Naive B cell (primary cell): Measurements from ENCODE around the gene THEMIS2. TPM values are rescaled to one million over a fixed set of nuclear protein-coding genes. Genes with fewer than 3 reads are reported as not detected.
"Not testable (repeated sequence)": the region's sequence is repeated elsewhere in the genome, so short reads cannot be mapped to it uniquely, and the experiment has no call there.

ENCODE experiments used
- ATAC-seq, 2 donors: fragments of 150-1000 bp; cut with Tn5 transposase; 2 replicates each; pipeline ENCODE4 v1.10.0; 2021; ENCODE audit warnings: low read depth in 2 of 2, mild to moderate bottlenecking in 2 of 2, moderate library complexity in 2 of 2
- DNase-seq: peaks from one replicate; pipeline ENCODE4 v3.0.0; 2022
- H3K27ac Mint-ChIP-seq, 6 donors: one replicate each; pipeline ENCODE4 v1.8.0; 2020 to 2022; ENCODE audit warnings: mild to moderate bottlenecking in 6 of 6, mixed read lengths in 6 of 6, moderate library complexity in 5 of 6, inconsistent platforms in 2 of 6
- H3K27me3 Mint-ChIP-seq, 3 donors: one replicate each; pipeline ENCODE4 v1.8.0; 2021 to 2022; ENCODE audit warnings: mixed read lengths in 3 of 3, mild to moderate bottlenecking in 1 of 3
- H3K36me3 Mint-ChIP-seq, 2 donors: one replicate each; pipeline ENCODE4 v1.8.0; 2020 to 2022; ENCODE audit warnings: mixed read lengths in 2 of 2, inconsistent platforms in 1 of 2, mild to moderate bottlenecking in 1 of 2
- H3K4me1 Mint-ChIP-seq, 3 donors: one replicate each; pipeline ENCODE4 v1.8.0; 2020 to 2022; ENCODE audit warnings: mixed read lengths in 3 of 3, inconsistent platforms in 1 of 3, mild to moderate bottlenecking in 1 of 3, moderate library complexity in 1 of 3
- H3K4me3 Mint-ChIP-seq, 8 donors: one replicate each; pipeline ENCODE4 v1.8.0; 2020 to 2022; ENCODE audit warnings: mild to moderate bottlenecking in 8 of 8, mixed read lengths in 8 of 8, moderate library complexity in 8 of 8, inconsistent platforms in 2 of 8
- H3K9me3 Mint-ChIP-seq, 7 donors: one replicate each; pipeline ENCODE4 v1.8.0; 2020 to 2022; ENCODE audit warnings: mixed read lengths in 7 of 7, mild to moderate bottlenecking in 5 of 7, inconsistent platforms in 2 of 7, moderate library complexity in 1 of 7
- polyA plus RNA-seq, 6 donors: library from polyadenylated mRNA; unstranded; fragments of 300-500 nt; fragmentation: Illumina TruSeq; gene quantifications; one replicate each; pipeline ENCODE4 v1.2.3, GENCODE V29; 2021; ENCODE audit warnings: low read depth in 6 of 6

Gene THEMIS2
- polyA plus RNA-seq, 6 donors from 2014 or later: 5.7 to 14.1 (median 9.5) TPM

DNA sequence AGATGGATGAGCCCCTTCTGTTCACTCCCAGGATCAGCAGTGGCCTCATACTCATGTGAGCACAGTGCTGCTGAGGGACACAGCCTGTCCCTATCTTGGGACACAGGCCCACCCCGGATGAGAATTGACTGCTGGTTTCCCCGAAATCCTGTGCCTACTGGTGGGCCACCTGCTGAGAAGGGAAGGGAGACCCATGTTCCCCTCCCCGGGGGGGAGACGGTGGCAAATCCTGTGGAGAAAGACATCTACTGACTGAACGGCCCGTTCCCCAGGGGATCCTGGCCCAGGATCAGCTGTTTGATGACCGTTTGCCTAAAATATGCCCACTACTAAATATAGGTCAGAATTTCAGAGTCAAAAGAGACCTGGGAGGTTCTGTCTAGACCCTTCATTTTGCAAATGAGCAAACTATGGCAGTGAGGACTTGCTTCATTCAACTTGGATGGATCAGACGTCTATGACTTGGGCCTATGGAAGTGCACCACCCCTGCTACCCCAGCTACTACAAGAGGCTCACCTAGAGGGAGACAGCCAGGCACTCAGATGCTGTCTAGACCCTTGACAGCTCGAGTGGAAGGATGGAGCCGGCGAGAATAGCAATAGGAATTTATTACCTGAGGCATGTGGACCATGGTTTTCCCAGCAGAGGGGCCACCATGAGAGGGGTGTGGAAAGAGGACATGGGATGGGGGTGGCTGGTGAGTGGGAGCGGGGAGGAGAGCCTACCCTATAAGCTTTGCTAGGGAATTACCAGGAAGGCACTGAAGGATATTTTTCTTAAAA, 15.6 kb upstream of the THEMIS2 start:
- H3K4me3 Mint-ChIP-seq: no peak overlapping the region

DNA sequence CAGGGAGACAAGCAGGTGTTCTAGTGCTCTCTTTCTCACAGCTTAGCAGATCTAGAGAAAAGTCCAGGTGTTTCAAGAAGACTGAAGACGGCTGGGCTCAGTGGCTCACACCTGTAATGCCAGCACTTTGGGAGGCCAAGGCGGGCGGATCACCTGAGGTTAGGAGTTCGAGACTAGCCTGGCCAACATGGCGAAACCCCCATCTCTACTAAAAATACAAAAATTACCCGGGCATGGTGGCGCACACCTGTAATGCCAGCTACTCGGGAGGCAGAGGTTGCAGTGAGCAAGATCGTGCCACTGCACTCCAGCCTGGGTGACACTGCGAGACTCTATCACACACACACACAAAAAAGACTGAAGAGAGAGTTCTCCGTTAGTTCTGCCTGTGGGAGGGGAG, 14.8 kb upstream of the THEMIS2 start:
- not testable (repeated sequence) for H3K27me3 Mint-ChIP-seq, H3K9me3 Mint-ChIP-seq, ATAC-seq, H3K4me3 Mint-ChIP-seq, DNase-seq, H3K36me3 Mint-ChIP-seq
- H3K27ac Mint-ChIP-seq: peak overlapping the region in 3 of 6 donors; percentile 25 to 76 (median 48)
- H3K4me1 Mint-ChIP-seq: peaks cover 13 to 18% (median 18%) of the 10 kb centered on the region in 3 donors

More for the DNA sequence above, 15.6 kb upstream of the THEMIS2 start:
- no peak for DNase-seq
- Mint-ChIP-seq H3K9me3 (no peaks in the 10 kb centered on the region), H3K27ac (peak overlapping the region in 1 of 6 donors; percentile 49), H3K27me3 (no peaks in the 10 kb centered on the region), H3K4me1 (peaks cover 10 to 13% (median 11%) of the 10 kb centered on the region in 3 donors), H3K36me3 (no peaks in the 10 kb centered on the region)
- no peak for ATAC-seq

DNA sequence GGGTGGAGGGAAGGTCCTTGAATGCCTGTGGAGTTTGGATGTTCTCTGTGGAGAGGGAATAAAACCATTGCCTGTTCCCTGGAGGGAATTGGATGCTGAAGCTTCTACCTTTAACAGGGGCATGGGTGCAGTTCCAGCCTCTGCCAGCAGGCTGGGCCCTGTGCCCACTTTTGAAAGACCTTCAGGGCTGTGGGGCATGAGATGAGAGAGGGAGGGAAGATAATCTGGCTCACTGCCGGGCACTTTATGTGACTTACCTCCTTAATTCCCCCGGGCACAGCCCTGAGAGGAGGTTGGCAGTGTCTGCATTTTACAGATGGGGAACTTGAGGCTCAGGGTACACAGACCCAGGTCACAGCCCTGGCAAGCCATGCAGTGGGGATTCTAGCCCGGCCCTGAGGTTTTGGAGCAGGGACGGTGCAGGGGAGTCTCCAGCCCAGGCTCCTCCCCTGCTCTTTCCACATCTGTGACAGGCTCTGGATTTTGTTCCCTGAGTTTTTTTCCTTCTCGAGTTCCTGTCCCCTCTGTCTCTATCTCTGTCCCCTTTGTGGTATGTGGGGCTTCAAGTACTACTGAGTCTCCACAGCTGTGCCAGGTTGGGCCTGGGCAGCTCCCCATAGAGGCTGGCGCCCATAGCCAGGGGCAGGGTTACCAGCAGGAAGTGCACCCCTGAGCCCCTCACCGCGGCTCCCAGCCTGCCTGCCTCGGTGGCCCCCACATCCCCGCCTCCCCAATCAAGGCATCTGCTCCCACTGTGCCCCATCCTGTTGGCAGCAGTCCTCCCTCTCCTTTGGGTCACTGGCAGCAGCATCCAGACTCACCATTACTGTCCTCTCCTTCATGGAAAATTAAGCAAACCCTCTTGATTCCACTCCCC, 14.0 kb upstream of the THEMIS2 start:
- peak overlapping the region in 5 of 6 donors; percentile 62 to 83 (median 76) for H3K27ac Mint-ChIP-seq
- no peaks in the 10 kb centered on the region for H3K27me3 Mint-ChIP-seq
- no peaks in the 10 kb centered on the region for H3K9me3 Mint-ChIP-seq
- H3K4me1 Mint-ChIP-seq: peaks cover 20 to 25% (median 25%) of the 10 kb centered on the region in 3 donors
- H3K4me3 Mint-ChIP-seq: peak overlapping the region in 1 of 8 donors; percentile 67
- H3K36me3 Mint-ChIP-seq: no peaks in the 10 kb centered on the region
- DNase-seq: peak; percentile 78
- peak; percentile 86 to 91 for ATAC-seq

DNA sequence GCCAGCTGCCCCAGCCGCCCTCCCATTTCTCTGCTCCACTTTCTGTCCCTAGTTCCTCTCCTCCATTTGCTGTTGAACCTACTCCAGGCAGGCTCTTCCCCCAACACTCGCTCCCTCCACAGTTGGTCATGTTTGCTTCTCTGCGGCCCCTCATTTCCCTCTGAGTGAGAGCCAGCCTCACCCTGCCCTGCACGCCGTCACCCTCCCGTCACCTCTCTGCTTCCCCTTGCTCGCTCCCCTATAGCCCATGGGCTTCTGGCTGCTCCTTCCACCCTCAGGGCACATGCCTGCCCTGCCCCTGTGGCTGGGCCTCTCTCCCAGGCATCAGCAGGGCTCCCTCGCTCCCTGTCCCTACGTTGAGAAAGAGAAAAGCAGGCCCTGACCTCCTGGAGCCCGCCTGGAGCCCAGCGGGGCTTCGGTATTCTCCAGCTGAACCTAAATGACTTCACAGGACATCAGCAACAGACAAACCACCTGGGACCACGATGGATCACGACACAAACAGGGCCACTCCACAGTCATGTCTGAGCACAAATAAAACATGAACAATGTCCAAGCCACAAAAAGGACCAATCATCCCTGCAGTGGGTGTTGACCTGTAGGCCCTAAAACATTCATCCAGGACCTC, 13.3 kb upstream of the THEMIS2 start:
- Mint-ChIP-seq H3K27me3 (no peaks in the 10 kb centered on the region), H3K36me3 (no peaks in the 10 kb centered on the region), H3K4me1 (peaks cover 24 to 33% (median 33%) of the 10 kb centered on the region in 3 donors), H3K27ac (peak overlapping the region in 4 of 6 donors; percentile 39 to 83 (median 74)), H3K4me3 (no peak overlapping the region), H3K9me3 (no peaks in the 10 kb centered on the region)
- DNase-seq (no peak), ATAC-seq (no peak)

DNA sequence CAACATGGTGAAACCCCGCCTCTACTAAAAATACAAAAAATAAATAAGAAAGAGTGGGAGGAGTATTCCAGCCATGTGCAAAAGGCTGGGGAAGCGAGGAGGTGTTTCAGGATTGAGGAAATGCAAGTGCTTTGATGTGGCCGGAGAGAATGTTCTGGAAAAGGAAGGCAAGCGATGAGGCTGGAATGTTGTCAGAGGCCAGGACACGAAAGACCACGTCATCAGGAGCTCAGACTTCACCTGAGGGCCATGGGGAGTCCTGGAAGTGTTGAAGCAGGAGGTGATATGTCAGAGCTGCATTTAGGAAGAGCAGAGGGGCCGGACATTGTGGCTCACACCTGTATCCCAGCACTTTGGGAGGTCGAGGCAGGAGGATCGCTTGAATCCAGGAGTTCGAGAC, 10.9 kb upstream of the THEMIS2 start:
- no peak overlapping the region for H3K4me3 Mint-ChIP-seq
- no peaks in the 10 kb centered on the region for H3K36me3 Mint-ChIP-seq
- peak overlapping the region in 4 of 6 donors; percentile 28 to 89 (median 80) for H3K27ac Mint-ChIP-seq
- no peaks in the 10 kb centered on the region for H3K27me3 Mint-ChIP-seq
- no peaks in the 10 kb centered on the region for H3K9me3 Mint-ChIP-seq
- DNase-seq (no peak), ATAC-seq (no peak)
- peaks cover 32 to 52% (median 45%) of the 10 kb centered on the region in 3 donors for H3K4me1 Mint-ChIP-seq

DNA sequence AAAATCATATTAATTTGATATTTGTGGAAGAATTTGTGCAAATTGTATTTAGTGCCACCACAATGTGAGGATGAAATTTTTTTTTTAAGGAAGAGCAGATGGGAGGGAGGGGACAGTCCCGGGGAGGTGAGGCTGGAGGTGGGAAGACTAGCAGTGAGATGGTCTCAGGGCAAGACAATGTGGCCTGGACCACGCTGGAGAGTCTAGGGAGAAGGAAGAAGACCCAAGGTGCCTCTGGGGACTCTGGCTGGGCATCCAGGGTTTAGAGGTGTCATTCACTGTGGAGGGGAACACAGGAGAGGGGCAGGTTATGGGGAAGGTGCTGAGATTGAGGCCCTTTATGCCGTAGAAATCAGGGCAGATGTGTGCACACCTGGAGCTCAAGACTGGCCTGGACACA, 10.3 kb upstream of the THEMIS2 start:
- H3K27ac Mint-ChIP-seq: peak overlapping the region in 2 of 6 donors; percentile 84 to 89
- no peaks in the 10 kb centered on the region for H3K27me3 Mint-ChIP-seq
- H3K4me3 Mint-ChIP-seq: peak overlapping the region in 3 of 8 donors; percentile 16 to 66 (median 53)
- H3K9me3 Mint-ChIP-seq: no peaks in the 10 kb centered on the region
- H3K4me1 Mint-ChIP-seq: peaks cover 32 to 52% (median 45%) of the 10 kb centered on the region in 3 donors
- no peak for DNase-seq
- no peak for ATAC-seq
- H3K36me3 Mint-ChIP-seq: no peaks in the 10 kb centered on the region

DNA sequence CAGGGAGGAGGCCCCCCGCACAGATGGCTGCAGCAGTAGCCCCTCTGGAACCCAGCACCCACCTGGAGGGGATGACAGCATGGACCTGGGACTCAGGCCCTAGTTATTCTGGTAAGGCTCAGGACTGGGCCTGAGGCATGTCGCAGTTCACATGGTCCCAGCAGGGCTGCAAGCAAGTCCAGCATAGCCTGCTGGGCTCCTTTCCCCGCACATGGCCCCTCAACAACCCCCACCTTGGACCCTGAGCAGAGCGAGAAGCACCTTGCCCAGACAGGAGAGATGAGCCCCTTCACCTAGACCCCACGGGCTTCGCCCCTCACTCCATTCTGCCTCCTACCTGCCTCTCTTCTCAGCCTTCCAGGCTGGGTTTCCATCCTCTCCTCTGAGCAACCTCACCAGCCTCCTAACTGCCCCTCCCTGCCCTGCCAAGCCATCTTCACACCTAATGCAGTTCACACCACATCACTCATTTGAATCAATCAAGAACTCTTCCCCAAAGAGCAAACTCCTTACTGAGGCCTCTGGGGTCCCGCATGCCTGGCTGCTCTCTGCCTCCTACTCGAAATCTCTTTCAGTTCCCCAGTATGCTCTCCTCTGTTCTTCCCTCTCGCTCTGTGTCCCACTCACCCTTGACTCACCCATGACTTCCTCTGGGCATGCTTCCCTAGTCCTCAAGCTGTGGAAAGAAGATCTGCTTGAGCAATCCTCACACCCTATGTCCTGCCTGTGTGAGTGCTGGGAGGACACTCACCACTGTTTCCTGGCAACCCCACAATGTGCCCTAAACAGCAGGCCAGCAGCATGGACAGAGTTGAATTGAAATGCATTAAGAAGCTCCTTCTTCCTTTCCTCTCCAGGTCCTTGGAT, 9.4 kb upstream of the THEMIS2 start:
- H3K4me1 Mint-ChIP-seq: peaks cover 32 to 51% (median 45%) of the 10 kb centered on the region in 3 donors
- DNase-seq (peak; percentile 55), ATAC-seq (peak; percentile 71 to 77)
- no peaks in the 10 kb centered on the region for H3K9me3 Mint-ChIP-seq
- no peaks in the 10 kb centered on the region for H3K27me3 Mint-ChIP-seq
- H3K27ac Mint-ChIP-seq: peak overlapping the region; percentile 60 to 97 (median 88)
- H3K36me3 Mint-ChIP-seq: no peaks in the 10 kb centered on the region
- H3K4me3 Mint-ChIP-seq: peak overlapping the region in 6 of 8 donors; percentile 12 to 84 (median 65)

DNA sequence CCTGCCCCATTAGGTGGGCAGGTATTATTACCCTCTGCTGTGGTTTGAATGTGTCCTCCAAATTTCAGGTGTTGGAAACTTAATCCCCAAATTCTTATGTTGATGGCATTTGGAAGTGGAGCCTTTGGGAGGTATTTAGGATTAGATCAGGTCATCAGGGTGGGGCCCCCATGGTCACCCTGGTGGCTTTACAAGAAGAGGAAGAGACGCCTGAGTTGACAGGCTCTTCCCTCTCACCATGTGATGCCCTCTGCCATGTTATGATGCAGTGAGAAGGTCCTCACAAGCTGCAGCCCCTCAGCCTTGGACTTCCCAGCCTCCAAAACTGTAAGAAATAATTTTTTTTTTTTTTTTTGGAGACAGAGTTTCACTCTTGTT, 8.8 kb upstream of the THEMIS2 start:
- H3K27me3 Mint-ChIP-seq: no peaks in the 10 kb centered on the region
- H3K4me3 Mint-ChIP-seq: peak overlapping the region in 5 of 8 donors; percentile 23 to 84 (median 64)
- peaks cover 31 to 49% (median 44%) of the 10 kb centered on the region in 3 donors for H3K4me1 Mint-ChIP-seq
- H3K27ac Mint-ChIP-seq: peak overlapping the region; percentile 60 to 97 (median 86)
- peak; percentile 26 for DNase-seq
- H3K36me3 Mint-ChIP-seq: no peaks in the 10 kb centered on the region
- ATAC-seq: peak; percentile 44 to 50
- H3K9me3 Mint-ChIP-seq: no peaks in the 10 kb centered on the region

DNA sequence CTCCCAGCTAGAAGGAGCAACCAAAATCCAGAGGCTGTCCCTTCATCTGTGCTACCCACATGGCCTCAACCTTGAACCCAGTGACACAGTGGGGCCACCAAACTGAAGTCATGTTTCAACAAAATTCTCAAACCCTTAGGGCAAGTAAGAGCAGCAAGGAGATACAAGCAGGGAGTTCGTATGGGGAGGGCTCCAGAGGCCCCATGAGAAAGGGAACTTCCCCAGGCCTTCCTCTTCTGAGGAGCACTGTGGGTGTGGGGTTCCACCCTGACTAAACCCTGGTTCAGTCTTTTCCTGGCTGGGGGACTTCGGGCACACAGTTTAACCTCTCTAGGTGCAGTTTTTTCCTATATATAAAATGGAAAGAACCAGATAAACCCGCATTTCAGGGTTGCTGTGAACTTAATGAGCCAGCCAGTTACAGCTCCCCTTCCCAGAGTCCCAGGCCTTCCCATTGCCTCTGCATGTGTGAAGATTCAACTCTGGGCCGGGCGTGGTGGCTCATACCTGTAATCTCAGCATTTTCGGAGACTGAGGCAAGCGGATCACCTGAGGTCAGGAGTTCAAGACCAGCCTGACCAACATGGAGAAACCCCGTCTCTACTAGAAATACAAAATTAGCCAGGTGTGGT, 8.0 kb upstream of the THEMIS2 start:
- H3K27ac Mint-ChIP-seq: peak overlapping the region; percentile 54 to 79 (median 70)
- H3K4me1 Mint-ChIP-seq: peaks cover 31 to 55% (median 45%) of the 10 kb centered on the region in 3 donors
- no peaks in the 10 kb centered on the region for H3K36me3 Mint-ChIP-seq
- DNase-seq (peak; percentile 20), ATAC-seq (peak; percentile 37 to 44)
- H3K27me3 Mint-ChIP-seq: no peaks in the 10 kb centered on the region
- H3K4me3 Mint-ChIP-seq: peak overlapping the region in 7 of 8 donors; percentile 16 to 70 (median 29)
- no peaks in the 10 kb centered on the region for H3K9me3 Mint-ChIP-seq

DNA sequence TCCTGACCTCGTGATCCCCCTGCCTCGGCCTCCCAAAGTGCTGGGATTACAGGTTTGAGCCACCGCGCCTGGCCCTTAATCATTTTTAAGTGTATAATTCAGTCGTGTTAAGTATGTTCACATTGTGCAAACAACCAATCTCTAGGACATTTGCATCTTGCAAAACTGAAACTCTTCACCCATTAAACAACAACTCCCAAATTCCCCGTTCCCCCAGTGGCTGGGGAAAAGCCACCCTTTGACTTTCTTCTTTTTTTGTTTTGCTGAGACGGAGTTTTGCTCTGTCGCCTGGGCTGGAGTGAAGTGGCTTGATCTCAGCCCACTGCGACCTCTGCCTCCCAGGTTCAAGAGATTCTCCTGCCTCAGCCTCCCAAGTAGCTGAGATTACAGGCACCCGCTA, 6.5 kb upstream of the THEMIS2 start:
- Mint-ChIP-seq H3K27me3 (no peaks in the 10 kb centered on the region), H3K27ac (peak overlapping the region in 3 of 6 donors; percentile 71 to 86 (median 75)), H3K4me1 (peaks cover 36 to 62% (median 52%) of the 10 kb centered on the region in 3 donors), H3K4me3 (no peak overlapping the region), H3K9me3 (no peaks in the 10 kb centered on the region), H3K36me3 (no peaks in the 10 kb centered on the region)
- DNase-seq: no peak
- no peak for ATAC-seq

DNA sequence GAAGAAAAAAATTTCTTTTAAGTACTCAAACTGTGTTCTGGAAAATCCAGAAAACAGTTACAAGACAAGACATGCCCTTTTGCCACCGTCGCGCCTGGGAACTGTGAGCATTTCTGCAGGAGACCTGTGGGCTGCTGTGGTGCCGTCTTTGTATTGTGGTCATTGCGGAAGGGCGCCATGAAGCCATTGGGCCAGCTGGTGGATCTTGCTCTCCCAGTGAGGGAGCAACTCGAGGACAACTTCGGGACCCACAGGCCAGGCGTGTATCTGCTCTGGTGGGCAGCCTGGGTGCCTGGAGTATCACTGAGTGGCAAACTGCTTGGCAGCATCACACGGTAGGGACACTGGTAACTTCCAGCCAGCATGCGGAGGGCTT, 3.8 kb upstream of the THEMIS2 start:
- Mint-ChIP-seq H3K4me3 (peak overlapping the region; percentile 29 to 87 (median 74)), H3K27ac (peak overlapping the region in 2 of 6 donors; percentile 44 to 77), H3K27me3 (no peaks in the 10 kb centered on the region), H3K36me3 (no peaks in the 10 kb centered on the region), H3K4me1 (peaks cover 29 to 56% (median 53%) of the 10 kb centered on the region in 3 donors), H3K9me3 (no peaks in the 10 kb centered on the region)
- ATAC-seq: no peak
- no peak for DNase-seq
